ENCODE results near the gene MED20. TPM values are rescaled to one million over a fixed set of nuclear protein-coding genes. Genes with fewer than 3 reads are reported as not detected.

The MED20 gene
- total and polyA plus RNA-seq, 8 donors: 19.7 to 32.1 (median 27.9) TPM

GRCh38 chr6:41881506-41881905 lies 39.4 kb downstream of the MED20 start:
- no peak for TF ChIP-seq CTCF (IDR thresholded peaks at IDR 0.05)
- Histone ChIP-seq H3K36me3 (peaks cover 0 to 4% of the 10 kb centered on the region in 2 donors), H3K4me3 (no peak overlapping the region), H3K4me1 (no peaks in the 10 kb centered on the region), H3K27me3 (no peaks in the 10 kb centered on the region), H3K27ac (no peak overlapping the region), H3K9me3 (no peaks in the 10 kb centered on the region)
- intact Hi-C loops (cut with DNase I): no loop called here
- no peak for DNase-seq
- no peak for ATAC-seq

GRCh38 chr6:41878961-41879405 lies 42.0 kb downstream of the MED20 start:
- Histone ChIP-seq H3K9me3 (no peaks in the 10 kb centered on the region), H3K4me1 (no peaks in the 10 kb centered on the region), H3K36me3 (no peaks in the 10 kb centered on the region), H3K4me3 (no peak overlapping the region), H3K27me3 (no peaks in the 10 kb centered on the region), H3K27ac (no peak overlapping the region)
- TF ChIP-seq CTCF (IDR thresholded peaks at IDR 0.05): no peak
- intact Hi-C loops (cut with DNase I): no loop called here
- ATAC-seq (no peak), DNase-seq (no peak)

GRCh38 chr6:41878246-41878645 lies 42.7 kb downstream of the MED20 start:
- no peak for DNase-seq
- Histone ChIP-seq H3K36me3 (no peaks in the 10 kb centered on the region), H3K4me3 (no peak overlapping the region), H3K27me3 (no peaks in the 10 kb centered on the region), H3K27ac (no peak overlapping the region), H3K9me3 (no peaks in the 10 kb centered on the region), H3K4me1 (no peaks in the 10 kb centered on the region)
- intact Hi-C loops (cut with DNase I): no loop called here
- no peak for ATAC-seq
- TF ChIP-seq CTCF (IDR thresholded peaks at IDR 0.05): no peak

DNA sequence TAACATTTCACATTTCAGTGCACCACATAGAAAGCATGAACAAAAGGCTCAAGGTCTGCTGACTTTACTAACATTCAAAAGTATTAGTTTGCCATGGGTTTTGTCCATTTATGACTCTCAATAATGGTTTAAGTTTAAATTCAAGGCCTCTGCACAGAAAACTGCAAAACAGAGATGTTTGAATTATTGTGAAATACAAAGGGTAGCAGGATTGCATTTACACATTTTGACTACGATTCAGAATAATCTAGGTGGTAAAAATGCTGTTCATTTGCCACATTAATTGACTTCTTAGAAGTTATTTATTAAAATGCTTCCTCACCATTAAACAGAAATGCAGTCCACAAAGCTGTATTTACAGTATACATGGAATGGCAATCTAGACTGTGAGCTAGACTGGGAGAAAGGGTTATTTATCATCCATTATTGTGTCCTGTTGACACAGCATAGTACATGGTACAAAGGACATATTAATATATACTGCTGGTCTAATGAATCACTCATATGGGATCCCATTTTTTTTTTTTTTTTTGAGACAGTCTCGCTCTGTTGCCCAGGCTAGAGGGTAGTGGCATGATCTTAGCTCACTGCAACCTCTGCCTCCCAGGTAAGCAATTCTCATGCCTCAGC lies 43.8 kb downstream of the MED20 start:
- Histone ChIP-seq H3K9me3 (no peaks in the 10 kb centered on the region), H3K36me3 (no peaks in the 10 kb centered on the region), H3K27me3 (no peaks in the 10 kb centered on the region), H3K4me1 (no peaks in the 10 kb centered on the region), H3K4me3 (no peak overlapping the region), H3K27ac (no peak overlapping the region)
- TF ChIP-seq CTCF (IDR thresholded peaks at IDR 0.05): no peak
- ATAC-seq (no peak), DNase-seq (no peak)
- intact Hi-C loops (cut with DNase I): no loop called here

- no peaks in the 10 kb centered on the region for H3K4me1 ChIP-seq
- no peak for TF ChIP-seq CTCF (IDR thresholded peaks at IDR 0.05)
- H3K27me3 ChIP-seq: no peaks in the 10 kb centered on the region
- intact Hi-C loops (cut with DNase I): no loop called here
- no peaks in the 10 kb centered on the region for H3K9me3 ChIP-seq
- no peak overlapping the region for H3K4me3 ChIP-seq
- no peak overlapping the region for H3K27ac ChIP-seq
- H3K36me3 ChIP-seq: no peaks in the 10 kb centered on the region
- no peak for ATAC-seq
- DNase-seq: no peak
Measured at GRCh38 chr6:41874741-41875140, 46.2 kb downstream of the MED20 start.
